Neural cell (in vitro differentiated cells): ENCODE data around the gene GLCE. TPM values are rescaled to one million over a fixed set of nuclear protein-coding genes. Genes with fewer than 3 reads are reported as not detected.

ENCODE experiments used
- H2AFZ ChIP-seq: fragments of 200-600, 300-800 bp; sonication (generic), shearing (Covaris generic); 2 replicates; pipeline ENCODE4 v1.6.0; 2014; ENCODE audit warnings: low read depth, mild to moderate bottlenecking, antibody characterized with exemption, low read length, moderate library complexity
- H3F3A ChIP-seq: fragments of 200-600 bp; shearing (Covaris generic); 2 replicates; pipeline ENCODE4 v1.6.1; 2016; ENCODE audit warnings: mild to moderate bottlenecking, moderate library complexity, mixed read lengths, antibody characterized with exemption, low read length; ENCODE audit not compliant: insufficient read depth, poor library complexity, severe bottlenecking
- H3K27ac ChIP-seq: fragments of 200-600, 300-800 bp; sonication (generic), shearing (Covaris generic); 2 replicates; pipeline ENCODE4 v1.5.1; 2014; ENCODE audit warnings: mild to moderate bottlenecking, low read length, moderate library complexity
- H3K27me3 ChIP-seq: fragments of 300-800, 200-600 bp; sonication (generic), shearing (Covaris generic); 2 replicates; pipeline ENCODE4 v1.6.0; 2014; ENCODE audit warnings: mild to moderate bottlenecking, low read depth, low read length, moderate library complexity; ENCODE audit not compliant: insufficient read depth
- H3K36me3 ChIP-seq: fragments of 300-800, 200-600 bp; sonication (generic), shearing (Covaris generic); 2 replicates; pipeline ENCODE4 v1.5.1; 2014; ENCODE audit warnings: mild to moderate bottlenecking, antibody characterized with exemption, low read length, moderate library complexity; ENCODE audit not compliant: insufficient read depth
- H3K4me2 ChIP-seq: fragments of 300-800, 200-600 bp; sonication (generic), shearing (Covaris generic); 2 replicates; pipeline ENCODE4 v1.6.0; 2014; ENCODE audit warnings: mild to moderate bottlenecking, low read length
- H3K4me3 ChIP-seq: fragments of 300-800, 200-600 bp; sonication (generic), shearing (Covaris generic); 2 replicates; pipeline ENCODE4 v1.5.1; 2014; ENCODE audit warnings: mild to moderate bottlenecking, low read length, moderate library complexity
- H3K79me2 ChIP-seq: fragments of 200-600 bp; shearing (Covaris generic); replicated peaks from 2 replicates; pipeline ENCODE4 v1.6.0; 2014; ENCODE audit warnings: mild to moderate bottlenecking, low read length, moderate library complexity; ENCODE audit not compliant: insufficient read depth
- H3K9ac ChIP-seq: fragments of 300-800, 200-600 bp; sonication (generic), shearing (Covaris generic); 2 replicates; pipeline ENCODE4 v1.6.1; 2016; ENCODE audit warnings: mild to moderate bottlenecking, low read length, mixed read lengths
- H3K9me2 ChIP-seq: fragments of 200-600 bp; shearing (Covaris generic); 2 replicates; pipeline ENCODE4 v1.6.1; 2016; ENCODE audit warnings: mild to moderate bottlenecking, low read length, mixed read lengths; ENCODE audit not compliant: insufficient read depth
- H3K9me3 ChIP-seq: fragments of 200-600, 300-800 bp; sonication (generic), shearing (Covaris generic); 2 replicates; pipeline ENCODE4 v1.6.1; 2016; ENCODE audit warnings: mild to moderate bottlenecking, mixed run types, low read length, moderate library complexity, mixed read lengths
- H4K20me1 ChIP-seq: fragments of 200-600 bp; shearing (Covaris generic); 2 replicates; pipeline ENCODE4 v1.6.1; 2016; ENCODE audit warnings: mild to moderate bottlenecking, mixed run types; ENCODE audit not compliant: insufficient read depth
- EP300 ChIP-seq: fragments of 450-650 bp; conservative IDR thresholded peaks from 2 replicates; pipeline ENCODE4 v1.6.1; 2014; ENCODE audit warnings: antibody characterized with exemption, mild to moderate bottlenecking, moderate library complexity; ENCODE audit not compliant: poor library complexity, severe bottlenecking
- EZH2 ChIP-seq: fragments of 200-600, 300-800 bp; shearing (Covaris generic), sonication (generic); IDR thresholded peaks from 2 replicates; pipeline ENCODE4 v1.6.1; 2014; ENCODE audit warnings: antibody characterized with exemption, low read length, borderline replicate concordance, mild to moderate bottlenecking; ENCODE audit not compliant: insufficient read depth, poor library complexity, severe bottlenecking
- MXI1 ChIP-seq: fragments of 450-650 bp; conservative IDR thresholded peaks from 2 replicates; pipeline ENCODE4 v1.6.1; 2014; ENCODE audit warnings: antibody characterized with exemption, mild to moderate bottlenecking; ENCODE audit not compliant: poor library complexity, severe bottlenecking
- POLR2AphosphoS5 ChIP-seq: IDR thresholded peaks from 2 replicates; pipeline ENCODE4 v1.6.1; 2012
- RAD21 ChIP-seq: fragments of 450-650 bp; conservative IDR thresholded peaks from 2 replicates; pipeline ENCODE4 v1.6.1; 2014; ENCODE audit warnings: antibody characterized with exemption, mild to moderate bottlenecking, moderate library complexity
- SMC3 ChIP-seq: fragments of 450-650 bp; conservative IDR thresholded peaks from 2 replicates; pipeline ENCODE4 v1.6.1; 2014; ENCODE audit warnings: antibody characterized with exemption, mild to moderate bottlenecking, moderate library complexity; ENCODE audit not compliant: poor library complexity
- TAF1 ChIP-seq: IDR thresholded peaks from 2 replicates; pipeline ENCODE4 v1.6.1; 2012; ENCODE audit warnings: low read depth
- polyA plus RNA-seq: library from polyadenylated mRNA; depleted of rRNA; stranded (reverse); fragments of >200 nt; gene quantifications from 2 replicates; pipeline ENCODE4 v1.2.3, GENCODE V29; 2014
- TF ChIP-seq, protein P1 (sequence below): IDR thresholded peaks from 2 replicates; pipeline ENCODE4 v1.6.1; 2012; ENCODE audit warnings: borderline replicate concordance
- TF ChIP-seq, protein P2 (sequence below): fragments of 450-650 bp; IDR thresholded peaks from 2 replicates; pipeline ENCODE4 v1.5.1; 2014; ENCODE audit warnings: antibody characterized with exemption, mild to moderate bottlenecking, moderate library complexity; ENCODE audit not compliant: poor library complexity, severe bottlenecking

Gene GLCE
- polyA plus RNA-seq, 1 donor from 2014 or later, result 31.5 TPM

DNA sequence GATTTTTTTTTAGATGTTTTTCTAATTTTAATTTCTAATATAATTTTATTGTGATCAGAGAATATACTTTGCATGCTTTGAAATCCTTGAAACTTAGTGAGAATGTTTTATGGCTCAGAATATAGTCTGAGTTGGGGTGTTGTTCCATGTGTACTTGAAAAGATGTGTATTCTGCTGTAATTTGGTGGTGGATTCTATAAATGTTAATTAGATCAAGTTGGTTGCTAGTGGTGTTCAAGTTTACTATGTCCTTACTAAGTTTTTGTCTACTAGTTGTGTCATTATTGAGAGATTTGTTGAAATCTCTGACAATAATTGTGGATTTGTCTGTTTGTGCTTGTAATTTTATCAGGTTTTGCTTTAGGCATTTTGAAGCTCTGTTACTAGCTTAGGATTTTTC, 29.7 kb downstream of the GLCE start:
- H3K27me3 ChIP-seq, result no peaks in the 10 kb centered on the region
- H3K27ac ChIP-seq, result no peak overlapping the region
- no peaks in the 10 kb centered on the region for H3K9me2 ChIP-seq
- no peaks in the 10 kb centered on the region for H3K36me3 ChIP-seq
- H3K4me3 ChIP-seq, result no peak overlapping the region
- H3F3A ChIP-seq, result no peaks in the 10 kb centered on the region
- H3K9me3 ChIP-seq, result no peaks in the 10 kb centered on the region
- no peak overlapping the region for H2AFZ ChIP-seq
- H3K4me2 ChIP-seq, result no peak overlapping the region
- no peaks in the 10 kb centered on the region for H4K20me1 ChIP-seq
- H3K9ac ChIP-seq, result no peak overlapping the region
- H3K79me2 ChIP-seq, result no peaks in the 10 kb centered on the region
- no peak for TF ChIP-seq RAD21
- no peak for TF ChIP-seq EZH2

DNA sequence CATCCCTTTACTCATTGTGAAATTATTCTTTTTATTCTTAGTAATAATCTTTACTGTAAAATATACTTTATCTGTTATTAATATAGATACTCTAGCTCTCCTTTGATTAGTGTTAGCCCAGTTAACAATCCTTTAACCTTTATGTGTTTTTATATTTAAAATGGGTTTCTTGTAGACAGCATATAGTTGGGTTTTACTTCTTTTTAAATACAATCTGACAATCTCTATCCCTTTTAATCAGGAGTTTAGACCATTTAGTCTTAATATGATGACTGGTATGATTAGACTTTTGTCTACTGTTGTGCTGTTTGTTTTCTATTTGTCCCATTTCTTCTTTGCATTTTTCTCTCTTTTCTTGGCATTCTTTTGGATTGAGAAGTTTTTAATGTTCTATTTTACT, 30.1 kb downstream of the GLCE start:
- no peak overlapping the region for H3K4me3 ChIP-seq

More for the DNA sequence above, 30.1 kb downstream of the GLCE start:
- Histone ChIP-seq H3K27me3 (no peaks in the 10 kb centered on the region), H2AFZ (no peak overlapping the region), H3K36me3 (no peaks in the 10 kb centered on the region), H3K9ac (no peak overlapping the region), H3K4me2 (no peak overlapping the region), H3F3A (no peaks in the 10 kb centered on the region), H3K27ac (no peak overlapping the region), H4K20me1 (no peaks in the 10 kb centered on the region), H3K9me2 (no peaks in the 10 kb centered on the region), H3K9me3 (no peaks in the 10 kb centered on the region), H3K79me2 (no peaks in the 10 kb centered on the region)
- no peak for TF ChIP-seq SMC3
- TF ChIP-seq, protein P1, sequence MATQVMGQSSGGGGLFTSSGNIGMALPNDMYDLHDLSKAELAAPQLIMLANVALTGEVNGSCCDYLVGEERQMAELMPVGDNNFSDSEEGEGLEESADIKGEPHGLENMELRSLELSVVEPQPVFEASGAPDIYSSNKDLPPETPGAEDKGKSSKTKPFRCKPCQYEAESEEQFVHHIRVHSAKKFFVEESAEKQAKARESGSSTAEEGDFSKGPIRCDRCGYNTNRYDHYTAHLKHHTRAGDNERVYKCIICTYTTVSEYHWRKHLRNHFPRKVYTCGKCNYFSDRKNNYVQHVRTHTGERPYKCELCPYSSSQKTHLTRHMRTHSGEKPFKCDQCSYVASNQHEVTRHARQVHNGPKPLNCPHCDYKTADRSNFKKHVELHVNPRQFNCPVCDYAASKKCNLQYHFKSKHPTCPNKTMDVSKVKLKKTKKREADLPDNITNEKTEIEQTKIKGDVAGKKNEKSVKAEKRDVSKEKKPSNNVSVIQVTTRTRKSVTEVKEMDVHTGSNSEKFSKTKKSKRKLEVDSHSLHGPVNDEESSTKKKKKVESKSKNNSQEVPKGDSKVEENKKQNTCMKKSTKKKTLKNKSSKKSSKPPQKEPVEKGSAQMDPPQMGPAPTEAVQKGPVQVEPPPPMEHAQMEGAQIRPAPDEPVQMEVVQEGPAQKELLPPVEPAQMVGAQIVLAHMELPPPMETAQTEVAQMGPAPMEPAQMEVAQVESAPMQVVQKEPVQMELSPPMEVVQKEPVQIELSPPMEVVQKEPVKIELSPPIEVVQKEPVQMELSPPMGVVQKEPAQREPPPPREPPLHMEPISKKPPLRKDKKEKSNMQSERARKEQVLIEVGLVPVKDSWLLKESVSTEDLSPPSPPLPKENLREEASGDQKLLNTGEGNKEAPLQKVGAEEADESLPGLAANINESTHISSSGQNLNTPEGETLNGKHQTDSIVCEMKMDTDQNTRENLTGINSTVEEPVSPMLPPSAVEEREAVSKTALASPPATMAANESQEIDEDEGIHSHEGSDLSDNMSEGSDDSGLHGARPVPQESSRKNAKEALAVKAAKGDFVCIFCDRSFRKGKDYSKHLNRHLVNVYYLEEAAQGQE, result no peak
- TF ChIP-seq EP300, result no peak
- TF ChIP-seq POLR2AphosphoS5, result no peak
- no peak for TF ChIP-seq EZH2
- TF ChIP-seq, protein P2, sequence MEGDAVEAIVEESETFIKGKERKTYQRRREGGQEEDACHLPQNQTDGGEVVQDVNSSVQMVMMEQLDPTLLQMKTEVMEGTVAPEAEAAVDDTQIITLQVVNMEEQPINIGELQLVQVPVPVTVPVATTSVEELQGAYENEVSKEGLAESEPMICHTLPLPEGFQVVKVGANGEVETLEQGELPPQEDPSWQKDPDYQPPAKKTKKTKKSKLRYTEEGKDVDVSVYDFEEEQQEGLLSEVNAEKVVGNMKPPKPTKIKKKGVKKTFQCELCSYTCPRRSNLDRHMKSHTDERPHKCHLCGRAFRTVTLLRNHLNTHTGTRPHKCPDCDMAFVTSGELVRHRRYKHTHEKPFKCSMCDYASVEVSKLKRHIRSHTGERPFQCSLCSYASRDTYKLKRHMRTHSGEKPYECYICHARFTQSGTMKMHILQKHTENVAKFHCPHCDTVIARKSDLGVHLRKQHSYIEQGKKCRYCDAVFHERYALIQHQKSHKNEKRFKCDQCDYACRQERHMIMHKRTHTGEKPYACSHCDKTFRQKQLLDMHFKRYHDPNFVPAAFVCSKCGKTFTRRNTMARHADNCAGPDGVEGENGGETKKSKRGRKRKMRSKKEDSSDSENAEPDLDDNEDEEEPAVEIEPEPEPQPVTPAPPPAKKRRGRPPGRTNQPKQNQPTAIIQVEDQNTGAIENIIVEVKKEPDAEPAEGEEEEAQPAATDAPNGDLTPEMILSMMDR, result no peak
- TF ChIP-seq TAF1, result no peak
- no peak for TF ChIP-seq RAD21
- no peak for TF ChIP-seq MXI1
